Activated CD4-positive, alpha-beta memory T cell treated with anti-CD3 and anti-CD28 coated beads for 36 hours (primary cell): ENCODE results near the gene SEBOX. TPM values are rescaled to one million over a fixed set of nuclear protein-coding genes. Genes with fewer than 3 reads are reported as not detected.
A peak's percentile ranks its signal among the peaks of the same experiment; 100 is the strongest.

Experiments used
- CTCF ChIA-PET: fragments of 350-600 bp; sonication (Branson Sonifier 250); formaldehyde crosslinking; loops from one replicate; lab custom pipeline; 2021; ENCODE audit warnings: antibody characterized with exemption, inconsistent platforms; lab: Charles Lee
- POLR2A ChIA-PET: fragments of 350-600 bp; sonication (Branson Sonifier 250); formaldehyde crosslinking; loops from one replicate; lab custom pipeline; 2021; ENCODE audit warnings: antibody characterized with exemption; lab: Charles Lee
- DNase-seq: peaks from one replicate; pipeline ENCODE4 v3.0.0-alpha.2; 2020
- H3K27ac Mint-ChIP-seq: one replicate; pipeline ENCODE4 v1.8.0; 2021; ENCODE audit warnings: mixed read lengths
- H3K27me3 Mint-ChIP-seq: one replicate; pipeline ENCODE4 v1.8.0; 2021; ENCODE audit warnings: mixed read lengths
- H3K36me3 Mint-ChIP-seq: one replicate; pipeline ENCODE4 v1.8.0; 2021; ENCODE audit warnings: mixed read lengths
- H3K4me1 Mint-ChIP-seq: one replicate; pipeline ENCODE4 v1.8.0; 2021; ENCODE audit warnings: low read depth, mixed read lengths
- H3K4me3 Mint-ChIP-seq: one replicate; pipeline ENCODE4 v1.8.0; 2021; ENCODE audit warnings: mild to moderate bottlenecking, mixed read lengths
- H3K9me3 Mint-ChIP-seq: one replicate; pipeline ENCODE4 v1.8.0; 2021; ENCODE audit warnings: mixed read lengths
- intact Hi-C: fragments of 100-400 bp; cut with micrococcal nuclease; formaldehyde crosslinking; loops from one replicate; pipeline ENCODE4 v1.15.1; 2023
- total RNA-seq, 2 experiments: library from RNA; stranded (reverse); gene quantifications; one replicate each; pipeline ENCODE4 v1.2.3, GENCODE V29; 2021

Gene SEBOX
- total RNA-seq, 2 experiments from 2014 or later: not detected

- CTCF ChIA-PET: interaction anchor here (1.2 to 1.5 kb wide), 3 partner anchors 8 to 275 kb away, joined by 3 to 5 read pairs (median 4); no protein-coding TSS in a partner anchor
- Mint-ChIP-seq H3K36me3 (peaks cover 15% of the 10 kb centered on the region), H3K9me3 (no peaks in the 10 kb centered on the region), H3K27ac (no peak overlapping the region), H3K4me3 (no peak overlapping the region), H3K4me1 (peaks cover 34% of the 10 kb centered on the region), H3K27me3 (no peaks in the 10 kb centered on the region)
- intact Hi-C loops: no loop called here
- no peak for DNase-seq
- POLR2A ChIA-PET: no interaction called here
These were observed 26.8 kb downstream of the SEBOX start for GRCh38 chr17:28338056-28338768.

- DNase-seq: peak; percentile 42
These were observed 28.8 kb downstream of the SEBOX start for GRCh38 chr17:28335959-28336871.

GRCh38 chr17:28335201-28335958 lies 29.6 kb downstream of the SEBOX start, which contains the start of the genes IFT20 and TNFAIP1:
Gene IFT20, minus strand, starts transcription at chr17:28335472. Its CDS starts 3,487 bp downstream, at chr17:28331985.
Gene TNFAIP1, plus strand, starts transcription at chr17:28335761. Its CDS starts 3,761 bp downstream, at chr17:28339522.
- Mint-ChIP-seq H3K4me3 (peak within 1 kb of the TSS; percentile 94), H3K36me3 (peaks cover 6% of the 10 kb centered on the region), H3K4me1 (peaks cover 36% of the 10 kb centered on the region), H3K27ac (peak within 1 kb of the TSS; percentile 87), H3K9me3 (no peaks in the 10 kb centered on the region), H3K27me3 (no peaks in the 10 kb centered on the region)
- DNase-seq: peak; percentile 99
- intact Hi-C loops: loop anchor here (1.0 kb wide), 5 partner anchors 8 to 617 kb away; partner anchors contain the start of genes POLDIP2, SARM1 and TMEM97
- ChIA-PET POLR2A (interaction anchor here (1.1 to 2.3 kb wide), 9 partner anchors 9 to 236 kb away, joined by 4 to 40 read pairs (median 5); partner anchors contain the start of genes PIGS, POLDIP2, SARM1 and TMEM97), CTCF (interaction anchor here (0.6 to 3.9 kb wide), 12 partner anchors 9 to 106 kb away, joined by 3 to 13 read pairs (median 4); partner anchors contain the start of gene POLDIP2)

More at GRCh38 chr17:28335959-28336871, 28.8 kb downstream of the SEBOX start:
- H3K36me3 Mint-ChIP-seq: peaks cover 8% of the 10 kb centered on the region
- H3K27ac Mint-ChIP-seq: peak overlapping the region; percentile 87
- POLR2A ChIA-PET: interaction anchor here (1.1 to 2.3 kb wide), 9 partner anchors 9 to 235 kb away, joined by 4 to 40 read pairs (median 5); partner anchors contain the start of genes PIGS, POLDIP2, SARM1 and TMEM97
- no peaks in the 10 kb centered on the region for H3K27me3 Mint-ChIP-seq
- no peaks in the 10 kb centered on the region for H3K9me3 Mint-ChIP-seq
- H3K4me3 Mint-ChIP-seq: peak overlapping the region; percentile 94
- H3K4me1 Mint-ChIP-seq: peaks cover 36% of the 10 kb centered on the region
- intact Hi-C loops: loop anchor here (1.0 kb wide), 5 partner anchors 9 to 616 kb away; partner anchors contain the start of genes POLDIP2, SARM1 and TMEM97
- CTCF ChIA-PET: interaction anchor here (0.6 to 3.9 kb wide), 11 partner anchors 9 to 107 kb away, joined by 3 to 13 read pairs (median 4); partner anchors contain the start of gene POLDIP2

GRCh38 chr17:28334666-28335200 lies 30.3 kb downstream of the SEBOX start:
- Mint-ChIP-seq H3K27me3 (no peaks in the 10 kb centered on the region), H3K27ac (peak overlapping the region; percentile 87), H3K4me1 (peaks cover 36% of the 10 kb centered on the region), H3K4me3 (peak overlapping the region; percentile 94), H3K36me3 (peaks cover 3% of the 10 kb centered on the region), H3K9me3 (no peaks in the 10 kb centered on the region)
- ChIA-PET POLR2A (interaction anchor here (1.1 to 2.3 kb wide), 9 partner anchors 9 to 237 kb away, joined by 4 to 40 read pairs (median 5); partner anchors contain the start of genes PIGS, POLDIP2, SARM1 and TMEM97), CTCF (interaction anchor here (0.9 to 3.9 kb wide), 7 partner anchors 9 to 104 kb away, joined by 3 to 13 read pairs (median 4); partner anchors contain the start of gene POLDIP2)
- intact Hi-C loops: loop anchor here (1.0 kb wide), 5 partner anchors 7 to 618 kb away; partner anchors contain the start of genes POLDIP2, SARM1 and TMEM97
- no peak for DNase-seq

- H3K4me1 Mint-ChIP-seq: peaks cover 36% of the 10 kb centered on the region
- CTCF ChIA-PET: interaction anchor here (2.1 to 3.9 kb wide), 2 partner anchors 14 to 24 kb away, joined by 9 to 13 read pairs; partner anchors contain the start of gene POLDIP2
- H3K9me3 Mint-ChIP-seq: no peaks in the 10 kb centered on the region
- peak overlapping the region; percentile 94 for H3K4me3 Mint-ChIP-seq
- POLR2A ChIA-PET: interaction anchor here (2.1 kb wide), 1 partner anchor 14 kb away, joined by 9 read pairs; no protein-coding TSS in a partner anchor
- no peaks in the 10 kb centered on the region for H3K27me3 Mint-ChIP-seq
- no peak overlapping the region for H3K27ac Mint-ChIP-seq
- H3K36me3 Mint-ChIP-seq: peaks cover 3% of the 10 kb centered on the region
- intact Hi-C loops: no loop called here
- DNase-seq: no peak
These were observed 30.8 kb downstream of the SEBOX start for GRCh38 chr17:28334171-28334570.

GRCh38 chr17:28333083-28333746 lies 31.8 kb downstream of the SEBOX start:
- Mint-ChIP-seq H3K36me3 (peaks cover 5% of the 10 kb centered on the region), H3K27ac (no peak overlapping the region), H3K27me3 (no peaks in the 10 kb centered on the region), H3K4me3 (no peak overlapping the region), H3K9me3 (no peaks in the 10 kb centered on the region), H3K4me1 (peaks cover 38% of the 10 kb centered on the region)
- POLR2A ChIA-PET: interaction anchor here (0.6 to 0.7 kb wide), 2 partner anchors 14 to 65 kb away, joined by 3 read pairs; partner anchors contain the start of gene TMEM97
- CTCF ChIA-PET: interaction anchor here (3.9 kb wide), 1 partner anchor 13 kb away, joined by 13 read pairs; no protein-coding TSS in a partner anchor
- no peak for DNase-seq
- intact Hi-C loops: no loop called here

GRCh38 chr17:28331891-28332420 lies 33.0 kb downstream of the SEBOX start:
- CTCF ChIA-PET: no interaction called here
- Mint-ChIP-seq H3K27me3 (no peaks in the 10 kb centered on the region), H3K27ac (no peak overlapping the region), H3K36me3 (peaks cover 16% of the 10 kb centered on the region), H3K9me3 (no peaks in the 10 kb centered on the region), H3K4me1 (peaks cover 42% of the 10 kb centered on the region), H3K4me3 (no peak overlapping the region)
- intact Hi-C loops: no loop called here
- POLR2A ChIA-PET: no interaction called here
- DNase-seq: no peak

- Mint-ChIP-seq H3K36me3 (peaks cover 27% of the 10 kb centered on the region), H3K9me3 (no peaks in the 10 kb centered on the region), H3K4me3 (no peak overlapping the region), H3K27ac (no peak overlapping the region), H3K4me1 (peaks cover 41% of the 10 kb centered on the region), H3K27me3 (no peaks in the 10 kb centered on the region)
- intact Hi-C loops: no loop called here
- DNase-seq: no peak
- CTCF ChIA-PET: interaction anchor here (1.3 kb wide), 1 partner anchor 79 kb away, joined by 3 read pairs; no protein-coding TSS in a partner anchor
- POLR2A ChIA-PET: interaction anchor here (1.0 kb wide), 1 partner anchor 11 kb away, joined by 3 read pairs; no protein-coding TSS in a partner anchor
These were observed 34.3 kb downstream of the SEBOX start for GRCh38 chr17:28330671-28331070.

GRCh38 chr17:28328325-28328724 lies 36.7 kb downstream of the SEBOX start:
- no peak overlapping the region for H3K4me3 Mint-ChIP-seq
- no peak for DNase-seq
- peaks cover 29% of the 10 kb centered on the region for H3K4me1 Mint-ChIP-seq
- H3K27me3 Mint-ChIP-seq: no peaks in the 10 kb centered on the region
- ChIA-PET POLR2A (no interaction called here), CTCF (no interaction called here)
- no peaks in the 10 kb centered on the region for H3K9me3 Mint-ChIP-seq
- H3K36me3 Mint-ChIP-seq: peaks cover 28% of the 10 kb centered on the region
- intact Hi-C loops: no loop called here
- H3K27ac Mint-ChIP-seq: peak overlapping the region; percentile 9

- POLR2A ChIA-PET: no interaction called here
- Mint-ChIP-seq H3K27me3 (no peaks in the 10 kb centered on the region), H3K4me3 (no peak overlapping the region), H3K4me1 (peaks cover 29% of the 10 kb centered on the region), H3K27ac (no peak overlapping the region), H3K9me3 (no peaks in the 10 kb centered on the region), H3K36me3 (peaks cover 28% of the 10 kb centered on the region)
- intact Hi-C loops: loop anchor here (1.0 kb wide), 1 partner anchor 8 kb away; the partner anchor contains the start of genes IFT20 and TNFAIP1
- CTCF ChIA-PET: no interaction called here
- no peak for DNase-seq
These were observed 37.3 kb downstream of the SEBOX start for GRCh38 chr17:28327709-28328108.
